GM23338 (cell line): Measurements from ENCODE around the gene PPP1R16B. TPM values are rescaled to one million over a fixed set of nuclear protein-coding genes. Genes with fewer than 3 reads are reported as not detected.

Experiments
- ATAC-seq: fragments of 200-7000 bp; cut with Tn5 transposase; 3 replicates; pipeline ENCODE4 v1.9.1; 2020
- DNase-seq: peaks from one replicate; pipeline ENCODE4 v3.0.0-alpha.2; 2015; ENCODE audit warnings: low spot score
- H2AFZ ChIP-seq: fragments of 200-600 bp; sonication (generic); 2 replicates; pipeline ENCODE4 v1.8.0; 2016; ENCODE audit warnings: antibody characterized with exemption, mild to moderate bottlenecking, moderate library complexity
- H3F3A ChIP-seq: fragments of 200-600 bp; sonication (generic); replicated peaks from 2 replicates; pipeline ENCODE4 v1.8.0; 2017; ENCODE audit warnings: antibody characterized with exemption, mixed run types, low read depth
- H3K27ac ChIP-seq: fragments of 200-600 bp; sonication (generic); 2 replicates; pipeline ENCODE4 v1.6.1; 2016; ENCODE audit warnings: low read depth
- H3K27me3 ChIP-seq: fragments of 200-600 bp; sonication (generic); 2 replicates; pipeline ENCODE4 v1.8.0; 2016; ENCODE audit warnings: mild to moderate bottlenecking, mixed run types, moderate library complexity; ENCODE audit not compliant: insufficient read depth
- H3K36me3 ChIP-seq: fragments of 200-600 bp; sonication (generic); 2 replicates; pipeline ENCODE4 v1.8.0; 2016; ENCODE audit warnings: mild to moderate bottlenecking; ENCODE audit not compliant: insufficient read depth
- H3K4me1 ChIP-seq: fragments of 200-600 bp; sonication (generic); 2 replicates; pipeline ENCODE4 v1.8.0; 2016; ENCODE audit warnings: mild to moderate bottlenecking, moderate library complexity; ENCODE audit not compliant: insufficient read depth
- H3K4me2 ChIP-seq: fragments of 200-600 bp; sonication (generic); 2 replicates; pipeline ENCODE4 v1.7.1; 2017; ENCODE audit warnings: mixed run types
- H3K4me3 ChIP-seq: fragments of 200-600 bp; sonication (generic); 2 replicates; pipeline ENCODE4 v1.6.1; 2016; ENCODE audit warnings: mixed run types
- H3K79me2 ChIP-seq: fragments of 200-600 bp; sonication (generic); replicated peaks from 2 replicates; pipeline ENCODE4 v1.8.0; 2017; ENCODE audit warnings: mild to moderate bottlenecking; ENCODE audit not compliant: insufficient read depth
- H3K9me2 ChIP-seq: fragments of 200-600 bp; sonication (generic); 2 replicates; pipeline ENCODE4 v1.8.0; 2017; ENCODE audit not compliant: insufficient read depth
- H4K20me1 ChIP-seq: fragments of 200-600 bp; sonication (generic); replicated peaks from 2 replicates; pipeline ENCODE4 v1.8.0; 2017; ENCODE audit warnings: mild to moderate bottlenecking; ENCODE audit not compliant: insufficient read depth
- H3K27ac Mint-ChIP-seq: 2 replicates; pipeline ENCODE4 v1.8.0; 2020; ENCODE audit warnings: inconsistent platforms, mild to moderate bottlenecking, moderate library complexity, mixed read lengths
- H3K27me3 Mint-ChIP-seq: 3 replicates; pipeline ENCODE4 v1.8.0; 2022; ENCODE audit warnings: low read depth, mild to moderate bottlenecking, moderate library complexity, mixed read lengths, inconsistent platforms; ENCODE audit not compliant: insufficient read depth, poor library complexity
- H3K36me3 Mint-ChIP-seq: 3 replicates; pipeline ENCODE4 v1.8.0; 2021; ENCODE audit warnings: low read depth, mild to moderate bottlenecking, inconsistent platforms, moderate library complexity, mixed read lengths
- H3K4me1 Mint-ChIP-seq: 3 replicates; pipeline ENCODE4 v1.8.0; 2020; ENCODE audit warnings: mild to moderate bottlenecking, inconsistent platforms, mixed read lengths
- H3K4me3 Mint-ChIP-seq: 3 replicates; pipeline ENCODE4 v1.8.0; 2021; ENCODE audit warnings: moderate library complexity, mild to moderate bottlenecking, inconsistent platforms, mixed read lengths
- H3K9me3 Mint-ChIP-seq: 3 replicates; pipeline ENCODE4 v1.8.0; 2020; ENCODE audit warnings: moderate library complexity, mild to moderate bottlenecking, inconsistent platforms, mixed read lengths
- EZH2 ChIP-seq: fragments of 200-600 bp; sonication (generic); IDR thresholded peaks from one replicate; pipeline ENCODE4 v1.8.0; 2017; ENCODE audit warnings: antibody characterized with exemption, mild to moderate bottlenecking, low read depth; ENCODE audit not compliant: unreplicated experiment
- EZH2phosphoT487 ChIP-seq: fragments of 200-600 bp; sonication (generic); IDR thresholded peaks from one replicate; pipeline ENCODE4 v1.8.1; 2018; ENCODE audit warnings: antibody characterized with exemption; ENCODE audit not compliant: unreplicated experiment
- NANOG ChIP-seq: IDR thresholded peaks from 2 replicates; pipeline ENCODE4 v1.6.1; 2016; ENCODE audit warnings: antibody characterized with exemption, borderline replicate concordance
- POLR2AphosphoS5 ChIP-seq: IDR thresholded peaks from 2 replicates; pipeline ENCODE4 v1.6.1; 2016; ENCODE audit warnings: antibody characterized with exemption, low read depth
- STAT1 ChIP-seq: IDR thresholded peaks from one replicate; pipeline ENCODE4 v1.6.1; 2016; ENCODE audit warnings: antibody characterized with exemption; ENCODE audit not compliant: unreplicated experiment
- ZNF114 ChIP-seq: fragments of 250-450 bp; sonication (Bioruptor Pico); IDR thresholded peaks from 2 replicates; pipeline ENCODE4 v1.5.0; 2020; ENCODE audit warnings: mild to moderate bottlenecking, moderate library complexity
- ZNF331 ChIP-seq: fragments of 250-450 bp; sonication (Bioruptor Pico); IDR thresholded peaks from 2 replicates; pipeline ENCODE4 v1.5.0; 2020; ENCODE audit warnings: low read depth, mild to moderate bottlenecking, moderate library complexity
- polyA plus RNA-seq: library from polyadenylated mRNA; unstranded; fragments of >200 nt; fragmentation: Nextera tagmentation; extraction: Ambion mirVana; gene quantifications from 2 replicates; pipeline ENCODE4 v1.2.1, GENCODE V29; 2016
- total RNA-seq: library from RNA; depleted of rRNA; stranded (reverse); fragments of >200 nt; shearing (Covaris generic); gene quantifications from 2 replicates; pipeline ENCODE4 v1.2.3, GENCODE V29; 2014
- TF ChIP-seq, protein P1 (sequence below): fragments of 250-450 bp; sonication (Bioruptor Pico); IDR thresholded peaks from 2 replicates; pipeline ENCODE4 v1.5.0; 2020; ENCODE audit warnings: mild to moderate bottlenecking, moderate library complexity
- TF ChIP-seq, protein P2 (sequence below): IDR thresholded peaks from one replicate; pipeline ENCODE4 v1.6.1; 2018; ENCODE audit warnings: antibody characterized with exemption; ENCODE audit not compliant: unreplicated experiment
- TF ChIP-seq, protein P3 (sequence below), 2 experiments: fragments of 200-600 bp in 1 of 2; sonication (generic) in 1 of 2; conservative IDR thresholded peaks; 2 replicates each; pipeline versions ENCODE4 v1.5.1 to v1.6.1; 2016 to 2017; ENCODE audit warnings: antibody characterized with exemption in 2 of 2, low read depth in 2 of 2, mild to moderate bottlenecking in 2 of 2, moderate library complexity in 1 of 2

PPP1R16B gene
- total and polyA plus RNA-seq, 2 experiments from 2014 or later = 1.6 to 11.5 TPM

DNA sequence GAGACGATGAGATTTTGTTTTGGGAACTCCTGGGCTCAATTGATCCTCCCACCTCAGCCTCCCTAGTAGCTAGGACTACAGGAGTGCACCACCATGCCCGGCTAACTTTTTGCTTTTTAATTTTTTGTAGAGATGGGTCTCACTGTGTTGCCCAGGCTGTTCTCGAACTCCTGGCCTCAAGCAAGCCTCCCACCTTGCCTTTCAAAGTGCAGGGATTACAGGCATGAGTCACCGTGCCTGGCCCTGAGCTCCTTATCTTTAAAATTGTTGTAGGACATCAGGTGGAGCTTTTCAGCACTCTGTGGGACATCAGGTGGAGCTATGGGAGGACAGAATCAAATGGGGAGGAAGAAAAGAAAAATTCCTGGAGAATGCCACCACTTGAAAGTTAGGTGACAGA, 44.5 kb upstream of the PPP1R16B start:
- Mint-ChIP-seq H3K27ac (no peak overlapping the region), H3K9me3 (no peaks in the 10 kb centered on the region), H3K4me3 (no peak overlapping the region), H3K36me3 (peaks cover 45% of the 10 kb centered on the region), H3K27me3 (no peaks in the 10 kb centered on the region), H3K4me1 (peaks cover 4% of the 10 kb centered on the region; the same call in 2 of the 3 replicates)
- H3K36me3 ChIP-seq = peaks cover 46% of the 10 kb centered on the region; the same call in 1 of the 2 replicates
- H3F3A ChIP-seq = no peaks in the 10 kb centered on the region; the same call in 1 of the 2 replicates
- DNase-seq (no peak), ATAC-seq (no peak)
- H3K27me3 ChIP-seq = no peaks in the 10 kb centered on the region
- H3K9me2 ChIP-seq = no peaks in the 10 kb centered on the region
- no peak overlapping the region for H3K4me3 ChIP-seq
- H3K27ac ChIP-seq = no peak overlapping the region
- H2AFZ ChIP-seq = no peak overlapping the region
- 0 out of 2 replicates have a peak, but pooled peaks cover 7% of the 10 kb centered on the region for H3K4me1 ChIP-seq
- no peak overlapping the region for H3K4me2 ChIP-seq
- no peaks in the 10 kb centered on the region; the same call in 1 of the 2 replicates for H4K20me1 ChIP-seq
- TF ChIP-seq EZH2 (no peak), ZNF114 (no peak), POLR2AphosphoS5 (no peak), STAT1 (no peak), NANOG (no peak), ZNF331 (CRISPR knock-in tag) (no peak), EZH2phosphoT487 (no peak)
- TF ChIP-seq, protein P1, sequence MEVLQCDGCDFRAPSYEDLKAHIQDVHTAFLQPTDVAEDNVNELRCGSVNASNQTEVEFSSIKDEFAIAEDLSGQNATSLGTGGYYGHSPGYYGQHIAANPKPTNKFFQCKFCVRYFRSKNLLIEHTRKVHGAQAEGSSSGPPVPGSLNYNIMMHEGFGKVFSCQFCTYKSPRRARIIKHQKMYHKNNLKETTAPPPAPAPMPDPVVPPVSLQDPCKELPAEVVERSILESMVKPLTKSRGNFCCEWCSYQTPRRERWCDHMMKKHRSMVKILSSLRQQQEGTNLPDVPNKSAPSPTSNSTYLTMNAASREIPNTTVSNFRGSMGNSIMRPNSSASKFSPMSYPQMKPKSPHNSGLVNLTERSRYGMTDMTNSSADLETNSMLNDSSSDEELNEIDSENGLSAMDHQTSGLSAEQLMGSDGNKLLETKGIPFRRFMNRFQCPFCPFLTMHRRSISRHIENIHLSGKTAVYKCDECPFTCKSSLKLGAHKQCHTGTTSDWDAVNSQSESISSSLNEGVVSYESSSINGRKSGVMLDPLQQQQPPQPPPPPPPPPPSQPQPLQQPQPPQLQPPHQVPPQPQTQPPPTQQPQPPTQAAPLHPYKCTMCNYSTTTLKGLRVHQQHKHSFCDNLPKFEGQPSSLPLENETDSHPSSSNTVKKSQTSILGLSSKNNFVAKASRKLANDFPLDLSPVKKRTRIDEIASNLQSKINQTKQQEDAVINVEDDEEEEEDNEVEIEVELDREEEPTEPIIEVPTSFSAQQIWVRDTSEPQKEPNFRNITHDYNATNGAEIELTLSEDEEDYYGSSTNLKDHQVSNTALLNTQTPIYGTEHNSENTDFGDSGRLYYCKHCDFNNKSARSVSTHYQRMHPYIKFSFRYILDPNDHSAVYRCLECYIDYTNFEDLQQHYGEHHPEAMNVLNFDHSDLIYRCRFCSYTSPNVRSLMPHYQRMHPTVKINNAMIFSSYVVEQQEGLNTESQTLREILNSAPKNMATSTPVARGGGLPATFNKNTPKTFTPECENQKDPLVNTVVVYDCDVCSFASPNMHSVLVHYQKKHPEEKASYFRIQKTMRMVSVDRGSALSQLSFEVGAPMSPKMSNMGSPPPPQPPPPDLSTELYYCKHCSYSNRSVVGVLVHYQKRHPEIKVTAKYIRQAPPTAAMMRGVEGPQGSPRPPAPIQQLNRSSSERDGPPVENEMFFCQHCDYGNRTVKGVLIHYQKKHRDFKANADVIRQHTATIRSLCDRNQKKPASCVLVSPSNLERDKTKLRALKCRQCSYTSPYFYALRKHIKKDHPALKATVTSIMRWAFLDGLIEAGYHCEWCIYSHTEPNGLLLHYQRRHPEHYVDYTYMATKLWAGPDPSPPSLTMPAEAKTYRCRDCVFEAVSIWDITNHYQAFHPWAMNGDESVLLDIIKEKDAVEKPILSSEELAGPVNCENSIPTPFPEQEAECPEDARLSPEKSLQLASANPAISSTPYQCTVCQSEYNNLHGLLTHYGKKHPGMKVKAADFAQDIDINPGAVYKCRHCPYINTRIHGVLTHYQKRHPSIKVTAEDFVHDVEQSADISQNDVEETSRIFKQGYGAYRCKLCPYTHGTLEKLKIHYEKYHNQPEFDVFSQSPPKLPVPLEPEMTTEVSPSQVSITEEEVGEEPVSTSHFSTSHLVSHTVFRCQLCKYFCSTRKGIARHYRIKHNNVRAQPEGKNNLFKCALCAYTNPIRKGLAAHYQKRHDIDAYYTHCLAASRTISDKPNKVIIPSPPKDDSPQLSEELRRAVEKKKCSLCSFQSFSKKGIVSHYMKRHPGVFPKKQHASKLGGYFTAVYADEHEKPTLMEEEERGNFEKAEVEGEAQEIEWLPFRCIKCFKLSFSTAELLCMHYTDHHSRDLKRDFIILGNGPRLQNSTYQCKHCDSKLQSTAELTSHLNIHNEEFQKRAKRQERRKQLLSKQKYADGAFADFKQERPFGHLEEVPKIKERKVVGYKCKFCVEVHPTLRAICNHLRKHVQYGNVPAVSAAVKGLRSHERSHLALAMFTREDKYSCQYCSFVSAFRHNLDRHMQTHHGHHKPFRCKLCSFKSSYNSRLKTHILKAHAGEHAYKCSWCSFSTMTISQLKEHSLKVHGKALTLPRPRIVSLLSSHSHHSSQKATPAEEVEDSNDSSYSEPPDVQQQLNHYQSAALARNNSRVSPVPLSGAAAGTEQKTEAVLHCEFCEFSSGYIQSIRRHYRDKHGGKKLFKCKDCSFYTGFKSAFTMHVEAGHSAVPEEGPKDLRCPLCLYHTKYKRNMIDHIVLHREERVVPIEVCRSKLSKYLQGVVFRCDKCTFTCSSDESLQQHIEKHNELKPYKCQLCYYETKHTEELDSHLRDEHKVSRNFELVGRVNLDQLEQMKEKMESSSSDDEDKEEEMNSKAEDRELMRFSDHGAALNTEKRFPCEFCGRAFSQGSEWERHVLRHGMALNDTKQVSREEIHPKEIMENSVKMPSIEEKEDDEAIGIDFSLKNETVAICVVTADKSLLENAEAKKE = no peak
- TF ChIP-seq, protein P2, sequence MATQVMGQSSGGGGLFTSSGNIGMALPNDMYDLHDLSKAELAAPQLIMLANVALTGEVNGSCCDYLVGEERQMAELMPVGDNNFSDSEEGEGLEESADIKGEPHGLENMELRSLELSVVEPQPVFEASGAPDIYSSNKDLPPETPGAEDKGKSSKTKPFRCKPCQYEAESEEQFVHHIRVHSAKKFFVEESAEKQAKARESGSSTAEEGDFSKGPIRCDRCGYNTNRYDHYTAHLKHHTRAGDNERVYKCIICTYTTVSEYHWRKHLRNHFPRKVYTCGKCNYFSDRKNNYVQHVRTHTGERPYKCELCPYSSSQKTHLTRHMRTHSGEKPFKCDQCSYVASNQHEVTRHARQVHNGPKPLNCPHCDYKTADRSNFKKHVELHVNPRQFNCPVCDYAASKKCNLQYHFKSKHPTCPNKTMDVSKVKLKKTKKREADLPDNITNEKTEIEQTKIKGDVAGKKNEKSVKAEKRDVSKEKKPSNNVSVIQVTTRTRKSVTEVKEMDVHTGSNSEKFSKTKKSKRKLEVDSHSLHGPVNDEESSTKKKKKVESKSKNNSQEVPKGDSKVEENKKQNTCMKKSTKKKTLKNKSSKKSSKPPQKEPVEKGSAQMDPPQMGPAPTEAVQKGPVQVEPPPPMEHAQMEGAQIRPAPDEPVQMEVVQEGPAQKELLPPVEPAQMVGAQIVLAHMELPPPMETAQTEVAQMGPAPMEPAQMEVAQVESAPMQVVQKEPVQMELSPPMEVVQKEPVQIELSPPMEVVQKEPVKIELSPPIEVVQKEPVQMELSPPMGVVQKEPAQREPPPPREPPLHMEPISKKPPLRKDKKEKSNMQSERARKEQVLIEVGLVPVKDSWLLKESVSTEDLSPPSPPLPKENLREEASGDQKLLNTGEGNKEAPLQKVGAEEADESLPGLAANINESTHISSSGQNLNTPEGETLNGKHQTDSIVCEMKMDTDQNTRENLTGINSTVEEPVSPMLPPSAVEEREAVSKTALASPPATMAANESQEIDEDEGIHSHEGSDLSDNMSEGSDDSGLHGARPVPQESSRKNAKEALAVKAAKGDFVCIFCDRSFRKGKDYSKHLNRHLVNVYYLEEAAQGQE = no peak
- TF ChIP-seq, protein P3, sequence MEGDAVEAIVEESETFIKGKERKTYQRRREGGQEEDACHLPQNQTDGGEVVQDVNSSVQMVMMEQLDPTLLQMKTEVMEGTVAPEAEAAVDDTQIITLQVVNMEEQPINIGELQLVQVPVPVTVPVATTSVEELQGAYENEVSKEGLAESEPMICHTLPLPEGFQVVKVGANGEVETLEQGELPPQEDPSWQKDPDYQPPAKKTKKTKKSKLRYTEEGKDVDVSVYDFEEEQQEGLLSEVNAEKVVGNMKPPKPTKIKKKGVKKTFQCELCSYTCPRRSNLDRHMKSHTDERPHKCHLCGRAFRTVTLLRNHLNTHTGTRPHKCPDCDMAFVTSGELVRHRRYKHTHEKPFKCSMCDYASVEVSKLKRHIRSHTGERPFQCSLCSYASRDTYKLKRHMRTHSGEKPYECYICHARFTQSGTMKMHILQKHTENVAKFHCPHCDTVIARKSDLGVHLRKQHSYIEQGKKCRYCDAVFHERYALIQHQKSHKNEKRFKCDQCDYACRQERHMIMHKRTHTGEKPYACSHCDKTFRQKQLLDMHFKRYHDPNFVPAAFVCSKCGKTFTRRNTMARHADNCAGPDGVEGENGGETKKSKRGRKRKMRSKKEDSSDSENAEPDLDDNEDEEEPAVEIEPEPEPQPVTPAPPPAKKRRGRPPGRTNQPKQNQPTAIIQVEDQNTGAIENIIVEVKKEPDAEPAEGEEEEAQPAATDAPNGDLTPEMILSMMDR (conservative IDR thresholded peaks at IDR 0.05; ENCODE audit: low read depth in 2 of 2) = no peak
- H3K79me2 ChIP-seq = no peaks in the 10 kb centered on the region
